Right lung (tissue), 5 donors: ENCODE measurements around the gene NOS1. TPM values are rescaled to one million over a fixed set of nuclear protein-coding genes. Genes with fewer than 3 reads are reported as not detected.
"Not testable (repeated sequence)": the region's sequence is repeated elsewhere in the genome, so short reads cannot be mapped to it uniquely, and the experiment has no call there.

Source experiments
- DNase-seq, 2 donors: peaks; one replicate each; pipeline ENCODE4 v3.0.0-alpha.2; 2013
- polyA plus RNA-seq, 5 donors: library from polyadenylated mRNA; unstranded; fragments of 120-200 nt; gene quantifications; one replicate each; pipeline versions ENCODE4 v1.2.1 to v1.2.3, GENCODE V29; 2013; ENCODE audit warnings: inconsistent platforms in 1 of 5, low replicate concordance in 1 of 5; ENCODE audit not compliant: insufficient read length in 5 of 5, insufficient read depth in 1 of 5

The NOS1 gene
- polyA plus RNA-seq, 5 donors: 0.12 to 0.46 (median 0.32) TPM

DNA sequence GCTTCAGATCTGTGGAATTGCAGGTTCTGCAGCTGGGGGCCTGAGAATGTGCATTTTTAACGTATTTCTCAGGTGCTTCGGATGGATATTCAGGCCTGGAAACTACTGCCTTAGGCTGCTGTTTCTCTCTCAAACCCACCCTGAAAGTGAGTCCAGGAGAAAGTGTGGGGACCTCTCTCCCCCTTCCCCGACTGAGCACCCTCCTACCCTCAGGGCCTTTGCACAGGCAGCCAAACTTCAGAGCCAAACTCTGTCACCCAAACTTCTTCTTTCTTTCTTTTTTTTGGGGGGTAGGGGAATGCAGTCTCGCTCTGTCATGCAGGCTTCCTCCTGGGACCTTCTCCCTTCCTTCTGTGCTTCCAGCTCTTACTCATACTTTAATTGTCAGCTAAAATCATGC is 88.7 kb downstream of the NOS1 start:
- DNase-seq: no peak

DNA sequence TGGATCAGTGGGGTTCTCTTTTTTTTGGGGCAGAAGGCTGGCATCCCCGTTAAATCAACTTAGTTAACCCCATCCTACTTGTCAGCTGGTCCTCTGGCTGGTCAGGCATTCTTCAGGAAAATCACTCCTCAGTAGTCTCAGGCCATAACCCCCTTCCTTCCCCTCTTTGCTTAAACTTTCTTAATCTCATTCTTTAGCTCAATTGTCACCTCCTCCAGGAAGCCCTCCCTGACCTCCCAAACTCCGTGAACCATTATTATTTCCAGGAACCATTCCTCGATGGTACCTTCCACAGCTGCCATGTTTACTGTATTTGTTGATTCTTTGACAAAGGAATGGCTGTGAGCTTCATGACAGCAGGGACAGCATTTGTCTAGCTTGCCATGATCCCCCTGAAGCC is 98.7 kb downstream of the NOS1 start:
- no peak for DNase-seq

DNA sequence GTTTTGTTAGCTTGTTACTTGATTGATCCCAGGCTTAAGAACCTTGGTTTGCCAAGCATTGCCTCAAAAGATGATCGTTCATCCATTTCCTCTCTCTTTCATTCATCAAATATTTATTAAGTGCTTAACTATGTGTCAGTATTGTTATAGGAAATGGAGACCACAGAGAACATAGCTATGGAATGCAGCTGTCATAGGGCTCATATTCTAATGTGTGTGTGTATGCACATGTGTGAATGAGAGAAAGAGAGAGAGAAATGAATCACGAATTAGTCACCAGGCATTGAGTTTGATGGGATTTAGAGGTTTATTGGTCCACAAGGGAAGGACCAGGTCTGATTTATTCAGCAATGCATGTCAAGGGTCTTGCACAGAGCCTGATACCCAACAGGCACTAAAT is 100.2 kb downstream of the NOS1 start:
- no peak for DNase-seq

DNA sequence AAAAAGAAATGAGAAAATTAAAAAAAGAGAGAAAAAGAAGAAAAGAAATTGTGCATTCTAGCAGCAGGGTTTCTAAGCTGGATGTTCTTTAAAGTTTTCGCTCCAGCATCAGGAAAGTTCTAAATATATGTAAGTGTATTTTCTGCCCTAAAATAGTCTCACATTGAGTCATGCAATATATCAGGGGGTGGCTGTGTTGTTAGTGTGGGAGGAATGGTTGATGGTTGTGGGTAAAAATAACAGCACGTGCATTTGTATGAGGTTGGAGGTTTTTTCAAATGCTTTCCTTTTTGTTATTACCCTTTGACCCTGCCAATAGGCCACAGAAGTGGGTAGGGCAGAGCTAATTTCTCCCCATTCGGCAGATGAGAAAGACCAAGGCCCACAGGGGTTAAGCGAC is 106.0 kb downstream of the NOS1 start:
- DNase-seq: no peak

GRCh38 chr12:117243488-117243887 is 117.9 kb downstream of the NOS1 start:
- DNase-seq: no peak

- no peak for DNase-seq
These were observed 119.7 kb downstream of the NOS1 start for GRCh38 chr12:117241697-117242096.

DNA sequence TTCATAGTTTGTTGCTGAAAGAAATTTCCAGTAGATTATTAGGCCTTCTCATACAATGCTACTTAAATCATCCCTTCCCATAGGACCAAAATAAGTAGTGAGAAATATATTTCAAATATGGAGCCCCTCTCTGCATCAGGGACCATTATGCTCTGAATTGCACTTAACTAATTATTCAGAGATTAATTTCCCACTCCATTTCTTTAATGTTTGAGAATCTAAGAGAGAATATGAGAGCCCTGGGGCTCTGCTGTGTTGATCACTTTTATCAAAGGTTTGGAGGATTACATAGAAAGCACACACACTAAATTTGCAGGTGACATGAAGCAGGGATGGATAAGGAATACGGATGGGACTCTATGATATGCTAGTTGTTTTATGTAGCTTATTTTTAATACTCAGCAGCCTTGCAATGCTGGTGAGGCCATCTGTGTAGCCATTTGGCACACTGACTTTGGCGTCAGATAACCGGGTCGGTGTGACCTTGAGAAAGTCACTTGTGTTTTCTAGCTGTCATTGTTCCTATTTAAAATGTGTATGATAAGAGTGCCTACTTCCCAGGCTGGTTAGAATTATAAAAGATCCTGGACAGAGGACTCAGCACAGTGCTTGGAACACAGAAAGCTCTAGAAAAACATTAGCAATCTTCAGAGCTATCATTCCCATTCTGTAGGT is 121.2 kb downstream of the NOS1 start:
- no peak for DNase-seq

DNA sequence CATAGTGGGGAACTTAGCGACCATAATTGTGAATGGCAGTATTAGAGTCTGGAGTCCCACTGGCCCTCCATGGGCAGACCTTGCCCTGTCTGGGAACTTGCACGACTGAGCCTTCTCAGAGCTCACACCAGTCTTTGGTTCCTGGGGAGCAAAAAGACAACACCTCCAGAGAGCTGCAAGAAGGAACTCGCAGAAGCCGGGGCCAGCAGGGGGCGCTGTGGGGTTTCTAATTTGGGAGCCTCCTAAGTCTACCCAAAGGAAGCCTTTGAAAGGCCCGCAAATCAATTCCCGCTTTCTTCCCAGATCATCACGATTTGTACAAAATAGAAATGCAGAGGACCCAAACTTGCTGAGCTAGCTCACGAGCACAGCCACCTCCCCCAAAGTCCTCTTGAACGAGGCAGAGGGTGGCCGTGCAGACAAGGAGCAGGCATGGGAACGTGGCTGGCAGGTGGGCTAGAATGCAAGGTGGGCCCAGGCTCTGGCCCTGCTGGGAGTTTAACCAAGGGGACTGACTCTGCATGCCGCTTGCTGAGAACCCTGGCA is 124.9 kb downstream of the NOS1 start:
- peak; percentile 18 to 40 for DNase-seq

GRCh38 chr12:117235261-117235660 is 126.2 kb downstream of the NOS1 start:
- no peak for DNase-seq

- DNase-seq: no peak
These were observed 127.0 kb downstream of the NOS1 start for GRCh38 chr12:117234441-117234840.

- no peak for DNase-seq
These were observed 129.7 kb downstream of the NOS1 start for GRCh38 chr12:117231750-117232149.

DNA sequence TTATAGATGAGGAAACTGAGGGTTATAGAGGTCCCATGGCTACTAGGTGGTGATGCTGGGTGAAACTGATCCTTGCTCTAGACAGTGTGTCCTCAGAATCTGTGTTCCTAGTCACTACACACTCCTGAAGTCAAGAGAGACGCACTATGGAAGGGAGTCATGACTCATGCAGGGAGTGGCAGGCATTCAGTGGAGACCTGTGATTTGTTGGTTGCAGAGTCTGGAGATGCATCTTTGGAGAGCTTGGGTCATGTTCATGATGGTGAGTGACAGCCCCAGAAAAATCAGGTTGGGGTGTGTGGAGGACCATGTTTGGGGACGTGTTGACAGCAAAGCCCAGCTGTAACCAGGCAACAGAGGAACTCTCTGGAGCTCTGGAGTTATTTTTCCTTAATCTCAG is 133.2 kb downstream of the NOS1 start:
- DNase-seq: no peak

DNA sequence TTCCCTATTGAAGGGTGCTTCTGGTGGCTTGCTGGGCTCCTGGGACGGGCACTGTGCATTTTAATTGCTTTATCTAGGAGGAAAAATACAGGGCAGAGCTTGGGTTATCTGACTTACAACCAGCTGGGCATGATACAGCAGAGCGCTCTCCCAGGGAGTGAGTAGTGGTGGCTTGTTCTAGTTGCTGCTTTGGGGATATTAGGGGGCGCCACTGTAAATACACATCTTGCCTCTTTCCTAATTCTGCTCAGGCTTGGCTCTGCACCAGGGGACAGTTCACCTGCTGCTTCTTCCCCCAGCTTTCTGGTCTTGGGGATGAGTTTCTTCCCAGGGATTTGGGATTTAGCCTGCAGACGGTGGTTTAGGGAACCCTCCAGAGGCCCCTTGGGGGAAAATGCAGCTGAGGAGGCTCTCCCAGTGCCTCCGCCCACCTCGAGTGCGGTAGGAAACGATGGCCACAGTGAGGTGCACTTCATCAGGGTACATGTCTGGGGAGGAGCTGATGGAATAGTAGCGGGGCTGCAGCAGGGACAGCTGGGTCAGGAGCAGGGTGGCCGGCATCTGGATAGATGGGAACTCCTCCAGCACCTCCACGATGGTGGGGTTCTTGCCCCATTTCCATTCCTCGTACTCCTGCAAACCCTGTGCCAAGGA is 134.3 kb downstream of the NOS1 start:
- DNase-seq: no peak

- no peak for DNase-seq
These were observed 134.9 kb downstream of the NOS1 start for GRCh38 chr12:117226505-117226904.

DNA sequence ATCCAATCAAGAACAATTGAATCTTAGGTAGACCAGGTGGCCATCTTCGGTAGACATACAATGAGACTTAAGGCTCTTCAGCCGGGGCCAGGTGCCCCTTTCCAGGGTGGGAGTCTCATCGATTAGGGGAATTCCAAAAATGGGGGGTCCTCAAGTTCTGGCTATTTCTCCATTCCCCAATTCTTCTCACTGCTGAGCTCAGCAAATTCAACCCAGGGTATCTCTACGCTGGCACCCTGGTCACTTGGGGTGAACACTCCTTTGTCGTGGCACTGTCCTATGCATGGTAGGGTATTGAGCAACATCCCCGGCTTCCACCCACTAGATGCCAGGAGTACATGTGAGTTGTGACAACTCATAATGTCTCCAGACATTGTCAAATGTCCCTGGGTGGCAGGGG is 136.2 kb downstream of the NOS1 start:
- no peak for DNase-seq

DNA sequence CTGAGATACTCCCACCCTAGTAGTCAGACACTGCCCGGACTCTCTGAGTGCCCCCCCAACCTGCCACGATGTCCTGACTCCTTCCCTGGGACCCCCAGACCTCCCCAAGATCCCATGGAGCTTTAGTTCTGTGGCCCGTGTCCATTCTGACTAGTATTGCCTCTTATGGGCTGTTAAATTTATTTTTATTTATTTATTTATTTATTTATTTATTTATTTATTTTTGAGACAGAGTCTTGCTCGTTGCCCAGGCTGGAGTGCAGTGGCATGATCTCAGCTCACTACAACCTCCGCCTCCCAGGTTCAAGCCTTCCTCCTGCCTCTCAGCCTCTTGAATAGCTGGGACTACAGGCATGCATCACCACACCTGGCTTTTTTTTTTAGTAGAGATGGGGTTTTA is 140.5 kb downstream of the NOS1 start:
- not testable (repeated sequence) for DNase-seq

DNA sequence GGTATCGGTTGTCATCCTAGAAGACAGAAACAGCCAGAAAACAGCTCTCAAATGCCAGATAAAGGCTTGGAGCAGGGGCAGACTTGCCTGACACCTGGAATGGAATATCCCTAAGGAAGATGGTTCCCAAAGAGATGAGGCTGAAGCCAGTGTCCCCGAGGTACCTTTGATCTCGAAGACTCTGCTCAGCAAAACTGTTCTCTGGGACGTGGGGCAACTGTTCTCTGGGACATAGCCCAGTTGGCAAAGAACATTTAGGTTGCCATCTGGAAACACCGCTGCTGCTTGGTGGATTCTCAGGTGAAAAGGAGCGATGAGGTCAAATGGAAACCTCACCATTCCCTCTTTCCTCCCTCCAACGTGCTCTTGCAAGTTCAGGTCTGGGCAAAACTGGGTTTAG is 143.3 kb downstream of the NOS1 start:
- no peak for DNase-seq

- no peak for DNase-seq
These were observed 144.7 kb downstream of the NOS1 start for GRCh38 chr12:117216686-117217085.

DNA sequence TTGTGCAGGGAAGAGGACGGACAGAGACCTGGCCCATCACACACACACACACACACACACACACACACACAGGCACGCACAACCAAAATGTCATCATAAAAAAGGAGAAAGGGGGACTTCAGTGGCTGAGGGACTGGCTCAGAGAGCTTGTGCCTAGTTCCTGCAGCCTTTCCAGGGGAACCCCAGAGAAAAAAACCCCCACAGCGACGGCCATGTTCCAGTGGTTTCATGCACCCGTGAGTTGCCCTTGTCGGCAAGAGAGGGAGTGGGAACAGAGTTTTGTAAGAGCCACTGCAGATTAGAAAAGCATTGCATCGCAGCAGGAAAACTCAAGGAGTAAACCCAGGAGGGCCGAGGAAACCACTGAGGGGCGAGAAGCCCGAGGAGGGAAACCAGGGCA is 146.6 kb downstream of the NOS1 start:
- DNase-seq: no peak

- DNase-seq: no peak
These were observed 148.1 kb downstream of the NOS1 start for GRCh38 chr12:117213295-117213808.

DNA sequence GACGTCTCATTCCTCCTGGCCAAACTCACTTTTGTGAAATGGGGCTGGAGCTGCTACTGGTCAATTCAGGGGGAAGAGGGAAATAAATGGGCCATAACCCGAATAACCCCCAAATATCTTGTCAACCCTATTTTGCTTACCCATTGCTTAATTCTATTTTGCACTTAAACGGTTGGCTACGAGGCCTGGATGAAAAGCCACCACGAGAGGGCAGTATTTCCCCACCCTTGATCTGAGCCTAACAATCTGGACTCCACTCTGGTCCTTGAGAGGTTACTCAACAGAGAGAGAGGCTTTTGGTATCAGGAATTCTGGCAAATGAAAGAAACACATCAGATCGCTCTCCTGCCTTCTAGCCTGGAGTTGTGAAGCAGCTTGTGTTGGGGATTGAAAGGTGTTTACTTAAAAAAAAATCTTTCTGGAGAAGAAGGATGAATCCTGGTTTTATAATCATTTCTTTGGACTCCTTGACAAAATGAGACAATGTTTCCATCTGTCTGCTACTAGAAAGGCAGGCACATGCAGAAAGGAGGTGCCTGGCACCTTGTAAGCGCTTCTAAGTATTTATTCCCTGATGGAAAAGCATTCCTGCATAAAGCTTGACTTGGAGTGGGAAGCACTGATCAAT is 148.7 kb downstream of the NOS1 start:
- DNase-seq: peak; percentile 66 to 79

GRCh38 chr12:117210266-117210918 is 151.0 kb downstream of the NOS1 start:
- DNase-seq: no peak
